Activated effector memory CD4-positive, alpha-beta T cell treated with anti-CD3 and anti-CD28 coated beads, Interleukin-2, amount 50 U/mL, for 16 hours (primary cell): ENCODE measurements around the gene RNF8.
"Not testable (repeated sequence)": the region's sequence is repeated elsewhere in the genome, so short reads cannot be mapped to it uniquely, and the experiment has no call there.

Experiments used
- DNase-seq: peaks from one replicate; pipeline ENCODE4 v3.0.0-alpha.2; 2020

RNF8 gene

DNA sequence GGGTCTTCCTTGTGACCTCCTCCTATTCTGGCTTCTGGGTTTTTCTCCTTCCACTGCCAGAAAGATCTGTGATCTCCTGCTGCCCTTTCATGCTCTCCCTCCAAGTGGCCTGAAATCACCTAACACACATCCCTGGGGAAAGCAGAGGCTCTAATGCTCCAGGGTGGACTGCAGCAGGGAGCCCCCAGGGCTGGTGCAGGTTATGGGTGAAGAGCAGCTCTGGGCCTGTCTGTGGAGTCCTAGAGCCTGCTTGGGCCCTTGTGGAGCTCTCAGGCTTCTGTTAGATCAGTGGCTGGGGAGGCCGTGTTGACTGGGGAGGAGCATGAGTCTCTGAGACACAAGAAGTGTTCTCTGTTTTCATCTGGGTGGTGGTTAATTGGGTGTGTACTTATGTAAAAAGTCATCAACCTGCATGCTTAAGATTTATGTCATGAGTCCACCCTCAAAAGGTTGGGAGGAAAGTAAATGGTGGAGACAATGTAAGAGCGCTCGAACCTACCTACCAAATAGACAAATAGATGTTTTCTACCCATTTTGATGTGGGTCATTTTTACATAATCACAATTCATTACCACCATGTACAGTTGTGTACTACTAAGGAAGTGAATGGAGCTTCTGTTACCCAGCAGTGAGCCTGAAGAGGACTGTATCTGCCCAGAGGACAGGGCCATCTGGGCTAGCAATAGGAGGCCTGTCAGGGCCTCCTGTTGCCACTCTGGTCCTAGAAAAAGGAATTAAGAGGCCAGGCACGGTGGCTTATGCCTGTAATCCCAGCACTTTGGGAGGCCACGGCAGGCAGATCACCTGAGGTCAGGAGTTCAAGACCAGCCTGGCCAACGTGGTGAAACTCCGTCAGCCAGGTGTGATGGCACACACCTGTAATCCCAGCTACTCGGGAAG lies 32.0 kb upstream of the RNF8 start:
- no peak for DNase-seq

DNA sequence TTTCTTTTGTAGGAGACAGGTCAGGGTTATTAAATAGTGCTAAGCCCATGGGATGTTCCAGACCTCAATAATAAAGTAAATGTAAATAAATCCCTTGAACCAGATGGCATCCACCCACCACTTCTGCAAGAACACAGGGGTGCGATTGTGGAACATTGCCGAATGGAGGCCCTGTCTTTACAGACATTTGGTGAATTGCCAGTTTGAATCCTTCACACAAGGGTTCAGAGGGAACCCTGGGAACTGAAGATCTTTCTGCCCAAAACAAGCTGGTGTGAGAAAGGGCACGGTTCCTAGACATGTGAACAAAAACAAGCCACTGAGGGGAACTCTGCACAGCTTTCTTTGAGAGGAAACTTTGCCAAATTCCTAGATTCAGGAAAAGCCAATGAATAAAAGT lies 30.2 kb upstream of the RNF8 start:
- DNase-seq: no peak

DNA sequence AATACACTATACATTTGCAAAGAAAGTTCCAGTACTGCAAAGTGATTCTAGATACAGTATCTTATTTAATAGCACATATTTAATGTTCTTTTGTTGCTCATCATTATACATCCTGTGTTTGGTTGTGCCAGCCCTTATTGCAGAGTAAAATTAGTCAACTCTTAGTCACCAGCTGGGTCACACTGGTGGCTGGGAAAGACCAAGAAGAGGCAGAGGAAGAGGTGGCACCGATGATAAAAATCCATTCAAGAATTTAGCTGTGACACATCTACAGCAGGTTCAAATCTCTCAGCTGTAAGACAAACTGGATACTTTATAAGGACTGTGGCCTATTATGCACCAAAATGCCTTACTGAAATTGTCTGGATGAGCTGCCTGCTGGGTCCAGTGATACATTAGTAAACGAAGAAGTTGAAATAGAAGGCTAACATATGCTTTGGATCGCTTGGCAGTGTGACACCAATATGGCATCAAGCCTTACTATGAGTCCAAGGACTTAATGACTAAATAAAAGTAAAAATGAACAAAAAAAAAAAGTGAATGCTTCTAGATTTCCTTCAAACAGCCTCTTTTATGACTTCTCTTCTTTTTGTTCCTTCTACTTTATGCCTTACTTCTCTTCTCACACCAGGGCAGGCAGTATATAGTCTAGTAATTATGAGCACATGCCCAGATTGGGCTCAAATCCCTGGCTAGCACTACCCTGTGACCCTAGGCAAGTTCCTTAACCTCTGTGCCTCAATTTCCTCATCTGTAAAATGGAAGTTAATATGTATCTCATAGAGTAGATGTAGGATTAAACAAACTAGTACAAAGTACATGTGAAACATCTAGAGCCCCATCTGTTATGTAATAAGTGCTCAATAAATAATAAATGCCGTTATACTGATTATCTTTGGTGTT lies 29.4 kb upstream of the RNF8 start:
- DNase-seq: no peak

DNA sequence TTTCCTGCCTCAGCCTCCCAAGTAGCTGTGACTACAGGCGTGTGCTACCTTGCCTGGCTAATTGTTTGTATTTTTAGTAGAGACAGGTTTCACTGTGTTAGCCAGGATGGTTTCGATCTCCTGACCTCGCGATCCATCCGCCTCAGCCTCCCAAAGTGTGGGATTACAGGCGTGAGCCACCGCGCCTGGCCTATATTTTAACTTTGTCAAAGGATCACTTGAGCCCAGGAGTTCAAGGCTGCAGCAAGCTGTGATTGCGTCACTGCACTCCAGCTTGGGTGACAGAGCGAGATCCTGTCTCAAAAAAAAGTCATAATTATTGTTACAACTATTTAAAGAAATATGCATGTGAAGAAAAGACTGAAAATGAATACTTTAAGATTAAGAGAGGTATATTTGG lies 23.4 kb upstream of the RNF8 start:
- DNase-seq: not testable (repeated sequence)

DNA sequence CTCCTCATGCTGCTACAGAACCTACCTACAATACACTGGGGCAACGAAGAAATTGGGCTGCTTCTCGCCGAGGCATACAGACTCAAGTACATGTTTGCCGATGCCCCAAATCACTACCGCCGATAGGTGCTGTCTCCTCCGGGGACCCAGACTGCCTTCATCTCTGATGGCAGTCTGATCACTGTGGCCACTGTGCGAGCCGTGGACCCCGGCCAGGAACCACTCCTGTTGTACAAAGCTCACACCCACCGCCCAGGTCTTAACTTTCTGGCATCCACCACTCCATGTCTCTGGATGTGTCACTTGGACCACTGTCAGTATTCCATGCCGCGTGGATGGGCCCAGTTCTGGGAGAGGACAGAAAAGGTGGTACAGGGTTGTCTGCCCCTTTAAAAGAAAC lies 22.7 kb upstream of the RNF8 start:
- DNase-seq: no peak

DNA sequence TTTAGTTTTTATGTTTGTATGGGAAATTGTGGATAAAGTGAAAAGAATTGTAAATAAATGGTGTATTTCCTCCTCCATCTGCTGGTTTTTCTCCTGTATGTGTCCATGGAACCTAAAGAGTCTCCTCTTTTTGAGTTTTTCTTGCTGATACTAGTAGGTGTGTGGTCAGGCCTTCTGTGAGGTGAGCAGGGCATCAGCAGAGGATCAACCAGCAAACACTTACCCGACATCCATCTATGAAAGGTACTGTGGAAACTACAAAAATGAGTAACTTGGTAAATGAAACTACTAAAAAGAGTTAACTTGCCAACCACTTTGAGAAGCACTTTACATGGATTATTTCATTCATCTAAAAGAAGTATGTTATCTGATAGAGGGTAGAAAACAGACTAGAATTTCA lies 20.9 kb upstream of the RNF8 start:
- no peak for DNase-seq

DNA sequence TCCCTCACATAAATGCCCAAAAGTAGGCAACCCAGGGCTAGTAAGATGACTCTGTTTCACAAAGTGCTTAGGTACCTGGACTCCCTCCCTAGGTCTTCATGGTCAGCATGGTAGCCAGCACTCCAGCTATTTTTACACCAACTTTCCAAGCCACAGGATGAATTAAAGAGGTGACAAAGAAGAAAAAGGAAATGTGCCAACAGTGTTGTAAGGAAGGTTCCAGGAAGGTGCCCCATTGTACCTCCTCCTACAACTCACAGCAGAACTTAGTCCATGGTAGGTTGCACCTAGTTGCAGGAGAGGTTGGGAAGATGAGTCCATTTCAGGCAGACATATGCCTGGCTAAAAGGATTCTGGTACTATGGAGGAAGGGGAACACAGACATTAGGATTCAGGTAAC lies 19.7 kb upstream of the RNF8 start:
- no peak for DNase-seq

DNA sequence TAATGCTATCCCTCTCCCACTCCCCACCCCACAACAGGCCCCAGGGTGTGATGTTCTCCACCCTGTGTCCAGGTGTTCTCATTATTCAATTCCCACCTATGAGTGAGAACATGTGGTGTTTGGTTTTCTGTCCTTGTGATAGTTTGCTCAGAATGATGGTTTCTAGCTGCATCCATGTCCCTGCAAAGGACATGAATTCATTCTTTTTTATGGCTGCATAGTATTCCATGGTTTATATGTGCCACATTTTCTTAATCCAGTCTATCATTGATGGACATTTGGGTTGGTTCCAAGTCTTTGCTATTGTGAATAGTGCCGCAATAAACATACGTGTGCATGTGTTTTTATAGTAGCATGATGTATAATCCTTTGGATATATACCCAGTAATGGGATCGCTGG lies 15.5 kb upstream of the RNF8 start:
- not testable (repeated sequence) for DNase-seq

DNA sequence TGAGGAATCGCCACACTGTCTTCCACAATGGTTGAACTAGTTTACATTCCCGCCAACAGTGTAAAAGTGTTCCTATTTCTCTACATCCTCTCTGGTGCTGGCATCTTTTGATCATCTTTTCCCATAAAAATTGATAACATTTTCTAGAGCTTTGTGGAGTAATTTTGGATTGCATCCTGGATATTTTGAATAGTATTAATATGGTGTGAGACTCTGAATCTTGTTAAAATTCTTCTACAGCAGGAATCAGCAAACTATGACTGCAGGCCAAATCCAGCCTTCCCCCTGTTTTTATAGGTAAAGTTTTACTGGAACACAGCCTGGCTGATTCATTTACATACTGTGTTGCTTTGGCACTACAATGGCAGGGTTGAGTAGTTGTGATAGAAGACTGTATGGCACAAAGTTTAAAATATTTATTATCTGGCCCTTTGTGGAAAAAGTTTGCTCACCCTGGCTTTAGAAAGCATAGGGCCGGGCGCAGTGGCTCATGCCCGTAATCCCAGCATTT lies 15.0 kb upstream of the RNF8 start:
- DNase-seq: no peak

DNA sequence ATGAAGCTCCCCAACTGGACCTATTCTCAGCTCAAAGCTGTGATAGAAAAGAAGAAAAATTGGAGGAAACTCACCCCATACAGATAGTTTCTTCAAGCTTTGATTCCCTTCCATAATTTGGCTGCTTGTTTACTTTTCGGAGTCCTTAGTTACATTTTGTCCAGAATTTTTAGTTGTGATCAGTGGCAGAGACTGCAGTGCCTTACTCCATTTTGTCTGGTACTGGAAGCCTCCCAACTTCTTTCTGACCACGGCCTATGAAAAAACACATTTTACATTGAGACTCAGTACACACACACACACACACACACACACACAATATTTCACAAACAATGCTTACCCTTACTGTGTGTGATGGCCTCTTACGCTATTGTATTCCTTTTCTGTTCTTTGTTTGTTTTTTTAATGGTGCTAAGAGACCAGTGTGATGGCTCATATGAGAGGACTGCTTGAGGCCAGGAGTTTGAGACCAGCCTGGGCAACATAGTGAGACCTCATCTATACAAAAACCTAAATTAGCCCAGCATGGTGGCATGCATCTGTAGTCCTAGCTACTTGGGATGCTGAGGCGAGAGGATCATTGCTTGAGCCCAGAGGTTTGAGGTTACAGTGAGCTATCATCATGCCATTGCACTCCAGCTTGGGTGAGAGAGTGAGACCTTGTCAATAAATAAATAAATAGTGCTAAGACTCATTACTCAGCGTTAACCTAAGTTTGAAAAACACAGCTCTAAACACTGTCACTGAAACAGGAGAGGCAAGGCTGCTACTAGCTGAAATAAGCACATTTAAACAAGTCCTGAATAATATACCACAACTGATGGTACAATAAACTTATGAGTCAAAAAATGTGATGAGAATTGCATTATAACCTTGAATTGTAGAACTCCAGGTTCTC lies 13.8 kb upstream of the RNF8 start:
- no peak for DNase-seq

DNA sequence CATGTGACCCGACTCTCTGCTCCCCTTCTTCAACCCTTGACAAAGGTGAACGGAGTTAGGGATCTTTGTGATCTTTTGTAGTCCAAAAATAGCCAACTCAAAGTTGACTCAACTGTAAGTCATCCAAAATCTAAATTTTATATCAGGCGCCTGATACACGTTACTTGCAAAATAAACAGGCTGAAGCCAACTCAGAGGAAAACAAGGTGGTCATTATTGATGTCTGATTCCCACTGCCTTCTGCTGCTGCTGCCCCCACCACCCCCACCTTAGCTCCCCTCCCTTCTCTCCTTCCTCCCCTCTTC lies 13.2 kb upstream of the RNF8 start:
- no peak for DNase-seq

DNA sequence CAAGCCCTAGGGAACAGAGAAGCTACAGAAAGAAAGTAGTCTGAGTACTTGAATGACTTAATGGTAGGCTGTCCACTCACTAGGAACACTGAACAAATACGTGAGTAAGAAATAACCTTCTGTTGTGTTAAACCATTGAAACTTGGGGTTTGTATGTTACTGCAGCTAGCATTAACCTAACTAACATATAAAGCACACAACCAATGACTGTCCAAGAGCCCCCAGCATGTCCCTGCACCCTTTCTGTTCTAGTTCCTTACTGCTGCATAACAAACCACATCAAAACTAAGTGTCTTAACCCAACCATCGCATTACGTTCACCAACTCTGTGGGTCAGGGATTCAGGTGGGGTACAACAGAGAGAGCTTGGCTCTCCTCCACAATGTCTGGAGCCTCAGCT lies 10.5 kb upstream of the RNF8 start:
- DNase-seq: no peak

DNA sequence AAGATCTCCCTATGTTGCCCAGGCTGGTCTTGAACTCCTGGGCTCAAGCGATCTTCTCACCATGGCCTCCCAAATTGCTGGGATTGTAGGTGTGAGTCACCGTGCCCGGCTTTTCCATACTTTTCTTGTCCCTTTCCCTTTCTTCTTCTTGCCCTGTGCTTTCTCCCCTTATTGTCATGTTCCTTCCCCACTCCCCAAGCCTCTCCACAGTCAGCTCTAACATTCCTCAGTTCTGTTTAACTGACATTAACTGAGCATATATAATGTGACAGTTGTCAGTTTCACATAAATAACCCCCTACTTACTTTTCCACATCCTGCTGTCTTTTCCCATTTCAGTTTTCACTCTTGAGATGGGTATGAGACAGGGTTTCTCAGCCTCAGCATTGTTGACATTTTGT lies 9.5 kb upstream of the RNF8 start:
- DNase-seq: no peak

DNA sequence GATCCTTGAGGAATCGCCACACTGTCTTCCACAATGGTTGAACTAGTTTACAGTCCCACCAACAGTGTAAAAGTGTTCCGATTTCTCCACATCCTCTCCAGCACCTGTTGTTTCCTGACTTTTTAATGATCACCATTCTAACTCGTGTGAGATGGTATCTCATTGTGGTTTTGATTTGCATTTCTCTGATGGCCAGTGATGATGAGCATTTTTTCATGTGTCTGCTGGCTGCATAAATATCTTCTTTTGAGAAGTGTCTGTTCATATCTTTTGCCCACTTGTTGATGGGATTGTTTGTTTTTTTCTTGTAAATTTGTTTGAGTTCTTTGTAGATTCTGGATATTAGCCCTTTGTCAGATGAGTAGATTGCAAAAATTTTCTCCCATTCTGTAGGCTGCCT lies 8.0 kb upstream of the RNF8 start:
- DNase-seq: not testable (repeated sequence)

DNA sequence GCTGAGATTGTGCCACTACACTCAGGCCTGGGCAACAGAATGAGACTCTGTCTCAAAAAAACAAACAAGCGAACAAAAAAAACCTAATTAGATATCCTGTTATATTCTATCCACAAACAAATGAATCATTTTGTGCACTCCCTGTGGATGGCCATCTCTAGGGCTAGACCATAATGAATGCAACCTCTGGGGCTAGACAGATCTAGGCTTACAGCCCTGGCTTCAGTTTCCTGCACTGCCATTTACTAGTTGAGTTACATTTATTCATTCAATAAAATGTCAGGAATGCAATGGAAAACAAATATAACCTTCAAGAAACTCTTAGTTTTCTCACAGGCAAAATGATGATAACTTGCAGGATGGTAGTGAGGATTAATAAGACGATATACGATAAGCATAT lies 6.6 kb upstream of the RNF8 start:
- no peak for DNase-seq

DNA sequence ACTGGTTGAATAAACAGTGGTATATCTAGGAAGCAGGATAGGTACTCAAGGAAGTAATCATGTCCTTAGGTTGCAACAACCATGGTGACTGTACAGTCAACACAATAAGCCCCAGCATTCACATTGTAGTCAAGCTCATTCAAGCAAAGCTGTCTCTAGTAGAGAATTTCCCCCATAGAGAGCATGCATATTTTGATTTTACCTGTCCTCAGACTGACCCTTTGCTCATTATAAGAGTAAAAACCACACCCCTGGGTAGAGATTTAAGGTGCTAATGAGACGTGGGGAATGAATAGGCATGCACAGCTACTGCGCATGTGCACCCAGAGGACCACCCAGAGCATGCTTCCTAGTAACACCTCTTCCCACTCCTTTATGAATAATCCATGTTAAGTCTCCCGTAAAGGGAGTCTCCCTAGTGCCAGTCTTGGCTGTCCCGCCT lies 6.1 kb upstream of the RNF8 start:
- DNase-seq: no peak

DNA sequence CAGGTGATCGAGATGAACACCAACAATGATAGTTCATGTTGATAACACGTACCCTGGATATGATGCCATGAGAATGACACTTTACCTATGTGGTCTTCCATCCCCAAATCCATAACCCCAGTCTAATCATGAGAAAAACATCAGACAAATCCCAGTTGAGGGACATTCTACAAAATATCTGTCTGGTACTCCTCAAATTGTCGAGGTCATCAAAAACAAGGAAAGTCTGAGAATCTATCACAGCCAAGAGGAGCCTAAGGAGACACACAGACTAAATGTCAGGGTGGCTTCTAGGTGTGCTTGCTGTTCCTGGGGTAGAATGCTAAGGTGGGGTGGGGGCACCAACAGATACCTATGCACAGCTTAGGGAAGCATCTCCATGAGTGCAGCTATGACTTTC lies 2.8 kb upstream of the RNF8 start:
- no peak for DNase-seq

DNA sequence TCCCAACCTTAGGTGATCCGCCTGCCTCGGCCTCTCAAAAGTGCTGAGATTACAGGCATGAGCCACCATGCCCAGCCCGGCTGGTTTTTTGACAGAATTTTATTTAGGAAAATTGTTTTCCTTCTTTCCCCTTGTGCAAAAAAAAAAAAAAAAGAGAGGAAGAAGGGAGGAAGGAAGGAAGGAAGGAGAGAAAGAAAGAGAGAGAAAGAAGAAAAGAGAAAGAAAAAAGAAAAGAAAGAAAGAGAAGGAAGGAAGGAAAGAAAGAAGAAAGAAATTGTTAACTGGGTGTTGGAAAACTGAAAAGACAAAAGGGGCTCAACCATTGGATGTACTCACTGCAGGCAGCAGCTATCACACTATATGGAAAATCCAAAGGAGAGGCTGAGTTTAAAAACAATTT lies 1.4 kb upstream of the RNF8 start:
- no peak for DNase-seq

DNA sequence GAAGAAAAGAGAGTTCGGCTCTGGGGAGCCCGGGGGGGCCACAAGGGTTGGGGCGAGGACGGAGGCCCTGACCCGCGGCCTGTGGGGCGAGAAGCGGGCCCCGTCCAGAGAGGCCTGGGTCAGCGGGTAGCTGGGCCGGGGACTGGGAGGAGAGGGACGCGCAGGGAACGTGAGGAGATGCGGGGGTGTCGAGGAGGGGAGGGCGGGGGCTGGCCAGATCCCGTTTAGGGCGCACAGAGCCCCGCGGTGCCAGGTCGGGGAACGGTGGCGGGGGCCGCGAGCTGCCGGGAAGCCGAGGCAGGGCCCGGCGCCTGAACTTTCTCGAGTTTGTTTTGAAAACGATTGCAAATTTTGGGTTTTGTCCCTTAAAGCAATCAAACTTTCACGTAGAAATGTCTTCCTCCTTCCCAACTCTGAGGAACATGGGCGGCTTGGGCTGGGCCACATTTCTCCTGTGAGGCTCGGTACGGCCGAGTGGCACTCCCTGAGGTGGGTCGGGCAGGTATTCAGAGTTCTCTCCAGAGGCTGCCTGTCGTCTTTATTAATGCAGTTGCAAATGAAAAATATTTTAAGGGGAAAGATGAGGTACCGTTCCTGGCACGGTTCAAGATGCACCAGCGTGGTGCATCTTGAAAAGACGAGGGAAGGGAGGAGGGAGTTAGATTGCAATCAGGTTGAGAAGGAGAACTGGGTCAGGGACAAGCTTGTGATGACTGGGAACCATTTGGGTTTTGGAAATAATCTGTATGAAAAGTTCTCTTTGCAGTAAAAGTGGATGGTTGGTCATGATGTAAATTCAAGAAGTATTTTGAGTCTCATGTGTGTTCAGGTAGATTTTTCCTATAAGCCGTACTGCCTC lies 972 bp downstream of the RNF8 start:
- peak; percentile 64 for DNase-seq

DNA sequence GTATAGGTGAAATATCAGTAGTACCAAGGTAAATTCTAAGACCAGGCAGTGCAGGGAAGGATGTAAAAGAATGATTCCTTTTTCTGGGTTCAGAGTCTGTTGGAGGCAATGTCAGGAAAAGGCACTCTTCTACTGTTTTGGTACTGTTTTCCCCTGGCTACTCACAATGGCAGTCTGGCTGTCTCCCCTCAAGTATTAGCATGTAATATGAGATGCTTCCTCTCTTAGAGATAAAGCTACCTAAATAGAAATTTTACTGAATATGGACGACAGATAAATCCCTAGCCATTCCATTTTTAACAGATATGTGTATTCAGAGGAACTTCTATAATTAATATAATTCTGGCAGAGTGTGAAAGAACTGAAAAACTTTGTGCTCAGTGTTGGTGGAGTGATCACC lies 3.5 kb downstream of the RNF8 start:
- DNase-seq: no peak

DNA sequence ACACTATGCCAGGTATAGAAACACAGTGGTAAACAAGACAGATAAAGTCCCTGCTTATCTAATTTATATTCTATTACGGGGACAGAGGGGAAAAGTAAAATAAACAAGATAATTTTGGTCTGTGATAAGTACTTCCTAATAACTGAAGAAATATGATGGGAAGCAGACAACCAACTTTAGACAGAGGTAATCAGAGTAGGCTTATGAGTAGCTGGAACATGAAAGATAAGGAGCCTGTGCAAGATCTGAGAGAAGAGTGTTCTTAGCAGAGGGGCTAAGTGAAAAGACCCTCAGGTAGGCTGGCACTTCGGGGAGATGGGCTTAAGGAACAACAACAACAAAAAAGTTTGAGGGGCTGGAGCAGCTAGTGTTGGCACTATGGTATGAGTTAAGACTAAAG lies 4.1 kb downstream of the RNF8 start:
- DNase-seq: no peak

DNA sequence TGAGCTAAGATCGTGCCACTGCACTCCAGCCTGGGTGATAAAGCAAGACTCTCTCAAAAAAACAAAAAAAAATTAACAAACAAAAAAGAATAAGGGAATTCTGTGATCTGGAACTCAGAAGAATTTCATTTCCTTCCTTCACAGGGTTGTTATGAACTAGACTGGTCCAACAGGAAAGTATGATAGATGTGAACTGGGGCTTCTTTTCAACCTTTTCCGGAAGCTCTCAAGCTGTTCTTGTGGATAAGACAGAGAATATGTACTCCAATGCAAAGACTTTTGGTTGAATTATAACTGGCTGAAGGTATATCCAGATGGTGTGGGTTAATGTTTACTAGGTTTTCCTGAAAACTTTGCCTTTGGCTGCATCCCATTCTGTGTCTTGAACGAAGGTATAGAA lies 5.3 kb downstream of the RNF8 start:
- no peak for DNase-seq
